Tibial nerve (tissue), 4 donors: Measurements from ENCODE around the gene ETV6. TPM values are rescaled to one million over a fixed set of nuclear protein-coding genes. Genes with fewer than 3 reads are reported as not detected.

Experiments
- DNase-seq, 2 donors: peaks; one replicate each; pipeline ENCODE4 v3.0.0-alpha.2; 2019; ENCODE audit warnings: low spot score in 2 of 2
- H3K27ac ChIP-seq, 4 donors: fragments of 200-600 bp; sonication (generic) in 3 of 4; one replicate each; pipeline ENCODE4 v1.5.1; 2017 to 2019; ENCODE audit warnings: mild to moderate bottlenecking in 1 of 4
- H3K27me3 ChIP-seq, 2 donors: fragments of 200-600 bp; sonication (generic) in 1 of 2; one replicate each; pipeline versions ENCODE4 v1.5.1 to v1.6.0; 2017 to 2019
- H3K36me3 ChIP-seq, 3 donors: fragments of 200-600 bp; sonication (generic); one replicate each; pipeline ENCODE4 v1.5.1; 2018 to 2019
- H3K4me1 ChIP-seq, 4 donors: fragments of 200-600 bp; sonication (generic) in 3 of 4; one replicate each; pipeline ENCODE4 v1.5.1; 2017 to 2019
- H3K4me3 ChIP-seq, 4 donors: fragments of 200-600 bp; sonication (generic) in 3 of 4; one replicate each; pipeline ENCODE4 v1.5.1; 2017 to 2019; ENCODE audit warnings: mild to moderate bottlenecking in 1 of 4, moderate library complexity in 1 of 4
- H3K9me3 ChIP-seq, 4 donors: fragments of 200-600 bp; sonication (generic) in 3 of 4; one replicate each; pipeline ENCODE4 v1.5.1; 2017 to 2019
- EP300 ChIP-seq, 2 donors: sonication (generic); formaldehyde crosslinking; IDR thresholded peaks; one replicate each; pipeline ENCODE4 v1.6.1; 2017; ENCODE audit warnings: antibody characterized with exemption in 2 of 2, mild to moderate bottlenecking in 1 of 2
- POLR2A ChIP-seq, 2 donors: fragments of 450-650 bp; IDR thresholded peaks; one replicate each; pipeline ENCODE4 v1.6.1; 2017; ENCODE audit warnings: antibody characterized with exemption in 2 of 2, mild to moderate bottlenecking in 2 of 2, moderate library complexity in 2 of 2
- WGBS, 2 donors: methylation state at CpG; one replicate each; pipeline ENCODE4 v1.1.5; 2018; 5-methylcytosine and 5-hydroxymethylcytosine counted together
- total RNA-seq, 4 donors: library from RNA; depleted of rRNA; stranded (reverse); fragments of >200 nt; gene quantifications; one replicate each; pipeline ENCODE4 v1.1.0, GENCODE V29; 2016
- TF ChIP-seq, protein P1 (sequence below), 5 experiments: fragments of 200-600 bp in 3 of 5; fragments of 450-650 bp in 2 of 5; sonication (generic) in 3 of 5; IDR thresholded peaks; one replicate each; pipeline ENCODE4 v1.5.1; 2016 to 2019; ENCODE audit warnings: antibody characterized with exemption in 5 of 5, mild to moderate bottlenecking in 3 of 5, moderate library complexity in 2 of 5

ETV6 gene
- total RNA-seq, 4 donors from 2014 or later: 6.7 to 14.1 (median 8.3) TPM

DNA sequence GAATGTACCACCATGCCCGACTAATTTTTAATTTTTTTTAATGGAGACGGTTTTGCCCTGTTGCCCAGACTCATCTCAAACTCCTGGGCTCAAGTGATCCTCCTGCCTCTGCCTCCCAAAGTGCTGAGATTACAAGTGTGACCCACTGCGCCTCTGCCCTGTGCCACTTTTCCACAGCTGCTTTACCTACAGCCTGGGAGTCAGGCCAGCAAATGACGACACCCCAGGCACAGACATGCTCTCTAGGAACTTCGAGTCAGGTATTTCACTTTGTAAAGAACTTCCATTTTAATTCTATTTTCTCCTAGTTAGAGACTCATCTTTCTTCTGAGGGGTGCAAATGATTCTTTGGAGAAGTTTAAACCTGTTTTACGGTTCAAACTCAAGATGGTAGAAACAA, 89.0 kb downstream of the ETV6 start:
- TF ChIP-seq EP300 (IDR thresholded peaks at IDR 0.05): no peak
- TF ChIP-seq, protein P1, sequence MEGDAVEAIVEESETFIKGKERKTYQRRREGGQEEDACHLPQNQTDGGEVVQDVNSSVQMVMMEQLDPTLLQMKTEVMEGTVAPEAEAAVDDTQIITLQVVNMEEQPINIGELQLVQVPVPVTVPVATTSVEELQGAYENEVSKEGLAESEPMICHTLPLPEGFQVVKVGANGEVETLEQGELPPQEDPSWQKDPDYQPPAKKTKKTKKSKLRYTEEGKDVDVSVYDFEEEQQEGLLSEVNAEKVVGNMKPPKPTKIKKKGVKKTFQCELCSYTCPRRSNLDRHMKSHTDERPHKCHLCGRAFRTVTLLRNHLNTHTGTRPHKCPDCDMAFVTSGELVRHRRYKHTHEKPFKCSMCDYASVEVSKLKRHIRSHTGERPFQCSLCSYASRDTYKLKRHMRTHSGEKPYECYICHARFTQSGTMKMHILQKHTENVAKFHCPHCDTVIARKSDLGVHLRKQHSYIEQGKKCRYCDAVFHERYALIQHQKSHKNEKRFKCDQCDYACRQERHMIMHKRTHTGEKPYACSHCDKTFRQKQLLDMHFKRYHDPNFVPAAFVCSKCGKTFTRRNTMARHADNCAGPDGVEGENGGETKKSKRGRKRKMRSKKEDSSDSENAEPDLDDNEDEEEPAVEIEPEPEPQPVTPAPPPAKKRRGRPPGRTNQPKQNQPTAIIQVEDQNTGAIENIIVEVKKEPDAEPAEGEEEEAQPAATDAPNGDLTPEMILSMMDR (IDR thresholded peaks at IDR 0.05): no peak
- TF ChIP-seq POLR2A (IDR thresholded peaks at IDR 0.05): no peak
- Histone ChIP-seq H3K4me3 (no peak overlapping the region), H3K9me3 (no peaks in the 10 kb centered on the region), H3K36me3 (no peaks in the 10 kb centered on the region), H3K27me3 (no peaks in the 10 kb centered on the region), H3K27ac (no peak overlapping the region), H3K4me1 (no peaks in the 10 kb centered on the region)
- 97 to 98% methylated on average over 6 of the region's 6 CpGs for WGBS, 2 donors
- DNase-seq: no peak

DNA sequence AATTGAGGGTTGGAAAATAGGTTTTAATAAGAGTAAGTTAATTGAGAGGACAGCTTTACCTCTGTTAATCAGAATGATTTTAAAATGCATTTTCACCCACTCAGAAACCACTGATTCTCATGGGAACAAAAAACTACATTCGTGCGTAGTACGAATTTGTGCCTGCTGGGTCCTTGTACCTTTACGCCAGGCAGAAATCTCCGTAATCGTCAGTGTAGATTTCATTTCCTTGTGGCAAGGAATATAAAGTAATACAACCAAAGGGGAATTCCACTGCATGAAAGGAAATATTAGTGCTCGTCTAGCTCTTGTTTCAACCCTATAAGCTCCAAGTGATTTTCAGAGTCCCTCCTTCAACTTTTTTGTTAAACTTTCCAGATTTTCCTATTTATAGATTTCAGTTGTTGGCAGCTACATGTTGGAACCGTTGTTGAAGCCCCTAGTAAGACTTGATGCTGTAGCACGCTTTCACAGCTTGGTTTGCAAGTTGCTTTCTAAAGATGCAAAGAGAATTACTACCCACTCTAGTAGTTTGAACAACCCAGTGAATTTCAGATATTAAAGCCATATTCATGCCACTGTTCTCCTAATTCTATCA, 90.6 kb downstream of the ETV6 start:
- Histone ChIP-seq H3K36me3 (no peaks in the 10 kb centered on the region), H3K4me3 (no peak overlapping the region), H3K27me3 (no peaks in the 10 kb centered on the region), H3K9me3 (no peaks in the 10 kb centered on the region), H3K27ac (no peak overlapping the region), H3K4me1 (peaks cover 0 to 6% (median 0%) of the 10 kb centered on the region in 4 donors)
- TF ChIP-seq POLR2A (IDR thresholded peaks at IDR 0.05): no peak
- TF ChIP-seq, protein P1 (IDR thresholded peaks at IDR 0.05): no peak
- no peak for TF ChIP-seq EP300 (IDR thresholded peaks at IDR 0.05)
- no peak for DNase-seq
- 68 to 75% methylated on average over 9 of the region's 9 CpGs for WGBS, 2 donors

DNA sequence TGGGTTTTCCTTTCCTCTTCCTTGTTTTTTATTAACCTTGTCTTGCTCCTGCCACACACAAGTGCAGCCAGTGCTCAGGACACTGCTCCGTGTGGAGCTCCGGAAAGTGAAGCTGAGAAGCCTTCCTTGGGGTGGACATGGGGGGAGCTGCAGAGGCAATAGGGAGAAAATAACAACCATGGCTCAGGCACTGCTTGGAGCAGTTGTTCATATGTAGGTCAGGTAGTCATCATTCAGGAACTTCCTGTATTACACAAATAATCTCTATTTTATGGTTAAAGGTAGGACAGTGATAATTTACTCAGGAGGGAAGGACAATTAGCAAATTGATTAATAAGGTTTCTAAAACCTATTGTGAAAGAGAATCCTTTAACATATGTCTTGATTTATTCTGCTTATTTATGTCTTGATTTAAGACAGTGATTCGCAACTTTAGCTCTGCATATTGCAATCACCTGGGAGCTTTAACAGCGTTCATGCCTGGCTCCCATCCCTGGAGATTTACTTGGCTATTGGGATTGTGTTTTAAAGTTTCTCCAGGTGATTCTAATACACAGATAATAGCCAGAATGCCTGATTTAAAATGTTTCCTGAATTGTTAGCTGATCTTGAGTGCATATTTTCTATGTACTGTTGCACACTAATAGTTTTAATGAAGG, 92.1 kb downstream of the ETV6 start:
- DNase-seq: no peak
- TF ChIP-seq EP300 (IDR thresholded peaks at IDR 0.05) (no peak), POLR2A (IDR thresholded peaks at IDR 0.05) (no peak)
- TF ChIP-seq, protein P1 (IDR thresholded peaks at IDR 0.05): no peak
- peaks cover 0 to 14% (median 0%) of the 10 kb centered on the region in 4 donors for H3K4me1 ChIP-seq
- H3K27ac ChIP-seq: no peak overlapping the region
- no peak overlapping the region for H3K4me3 ChIP-seq
- no peaks in the 10 kb centered on the region for H3K27me3 ChIP-seq
- WGBS, 2 donors: 83 to 86% methylated on average over 4 of the region's 4 CpGs
- H3K9me3 ChIP-seq: no peaks in the 10 kb centered on the region
- H3K36me3 ChIP-seq: no peaks in the 10 kb centered on the region

DNA sequence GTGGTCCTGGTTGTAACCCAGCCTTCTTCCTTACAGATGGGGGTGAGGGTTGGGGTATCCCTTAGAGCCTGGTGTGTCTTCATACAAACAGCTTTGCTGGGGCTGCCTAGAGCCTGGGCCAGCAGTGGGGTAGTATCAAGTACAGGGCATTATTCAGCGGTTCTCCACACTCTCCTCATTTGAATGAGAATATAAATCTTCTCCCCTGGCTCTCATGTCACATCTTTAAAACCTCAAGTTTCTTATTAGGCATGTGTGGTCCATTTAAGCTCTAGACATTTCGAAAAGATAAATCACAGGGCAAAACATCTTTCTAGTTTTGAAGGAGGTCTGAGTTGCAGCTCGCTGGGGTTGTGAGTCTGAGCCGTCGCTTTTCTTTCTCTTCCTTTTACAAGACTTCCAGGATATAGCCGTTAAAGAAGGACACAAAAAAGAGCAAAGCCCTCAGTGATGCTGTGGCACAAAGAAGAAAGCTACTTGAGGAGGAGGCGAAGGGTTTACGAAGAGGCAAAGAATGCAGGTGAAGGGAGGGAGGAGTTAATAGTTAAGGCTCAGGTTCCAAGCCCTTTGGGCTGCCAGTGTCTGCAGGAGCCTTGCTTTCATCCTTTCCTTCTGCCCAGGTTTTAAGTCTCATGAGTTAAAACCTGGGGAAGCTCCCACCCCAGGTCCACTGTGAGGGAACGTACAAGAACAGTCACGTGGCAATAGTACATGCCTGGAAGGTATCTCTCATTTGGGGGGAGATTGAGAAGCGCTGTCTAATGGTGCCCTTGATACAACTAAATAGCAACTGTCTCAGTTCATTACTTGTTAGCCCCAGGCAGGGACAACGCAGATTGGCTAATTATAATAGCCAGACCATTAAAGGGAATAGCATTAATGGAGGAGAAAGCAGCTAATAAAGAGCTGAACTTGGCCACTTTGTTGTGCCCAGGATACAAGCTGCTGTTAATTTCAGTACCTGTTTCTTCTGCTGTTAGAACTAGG, 94.2 kb downstream of the ETV6 start:
- Histone ChIP-seq H3K27ac (no peak overlapping the region), H3K9me3 (no peaks in the 10 kb centered on the region), H3K4me1 (peaks cover 0 to 14% (median 0%) of the 10 kb centered on the region in 4 donors), H3K4me3 (no peak overlapping the region), H3K36me3 (no peaks in the 10 kb centered on the region), H3K27me3 (no peaks in the 10 kb centered on the region)
- 72 to 77% methylated on average over 12 of the region's 12 CpGs for WGBS, 2 donors
- DNase-seq: no peak
- no peak for TF ChIP-seq EP300 (IDR thresholded peaks at IDR 0.05)
- TF ChIP-seq POLR2A (IDR thresholded peaks at IDR 0.05): no peak
- TF ChIP-seq, protein P1 (IDR thresholded peaks at IDR 0.05): no peak
